ELR (cell line): ENCODE measurements around the gene USP19.

ENCODE experiments used
- DNase-seq: peaks from one replicate; pipeline ENCODE4 v3.0.0-alpha.2; 2015; ENCODE audit warnings: low read depth

USP19 gene

DNA sequence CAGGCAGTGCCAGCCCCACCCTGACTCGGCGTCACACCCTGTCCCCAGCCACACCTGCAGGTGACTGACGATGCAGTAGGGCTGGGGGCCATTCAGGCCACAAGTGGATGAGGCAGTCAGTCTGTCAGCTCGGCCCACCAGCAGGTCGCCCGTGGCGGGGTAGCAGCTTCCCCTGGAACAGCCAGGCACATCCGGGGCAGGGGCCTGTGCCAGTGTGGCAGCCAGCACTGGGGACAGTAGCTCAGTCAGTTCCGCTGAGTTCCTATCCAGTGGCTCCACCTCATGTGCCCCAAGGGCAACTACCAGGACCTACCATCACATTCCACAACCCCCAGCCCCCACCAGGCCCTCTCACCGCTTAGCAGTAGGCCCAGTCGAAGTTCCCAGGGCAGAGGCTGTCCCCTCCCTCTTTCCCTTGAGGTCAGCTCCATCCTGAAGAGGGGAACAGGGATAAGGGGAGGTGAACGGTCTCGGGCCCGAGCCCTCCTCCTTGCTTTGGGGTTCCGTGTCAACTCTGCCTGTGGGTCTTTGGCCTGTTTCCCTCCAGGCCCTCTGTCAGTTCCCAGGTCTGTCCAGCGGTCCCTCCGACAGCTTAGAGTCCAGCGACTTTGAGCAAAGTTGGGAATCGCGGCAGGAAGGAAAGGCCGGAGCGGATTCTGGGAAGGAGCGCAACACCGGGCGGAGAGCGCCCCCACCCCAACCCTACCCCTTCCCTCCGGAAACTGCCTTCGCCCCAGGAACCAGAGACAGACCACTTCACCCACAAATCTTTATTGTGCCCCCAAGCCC, 12.0 kb upstream of the USP19 start, which contains the start of gene LAMB2:
Gene LAMB2 (minus strand): TSS at position 614 of the 789 bp plus-strand sequence. CDS start 183 bp downstream, at position 431.
- DNase-seq = peak; percentile 84

DNA sequence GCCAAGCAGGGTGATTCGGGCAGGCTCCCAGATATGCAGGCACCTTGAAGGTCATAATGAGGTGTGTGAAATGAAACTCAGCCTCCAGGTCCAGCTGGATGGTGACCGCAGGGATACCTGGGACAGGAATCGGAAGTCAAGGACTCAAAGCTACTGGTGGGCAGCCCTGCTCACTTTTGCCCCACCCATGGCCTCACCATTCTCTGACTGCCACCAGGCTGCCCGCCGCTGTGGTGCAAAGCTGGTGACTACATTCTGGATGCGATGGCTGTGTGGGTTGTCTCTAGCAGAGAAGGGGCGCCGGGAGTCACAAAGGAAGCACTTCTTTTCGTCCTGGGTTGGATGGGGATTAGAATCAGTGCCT, 11.4 kb upstream of the USP19 start:
- no peak for DNase-seq

DNA sequence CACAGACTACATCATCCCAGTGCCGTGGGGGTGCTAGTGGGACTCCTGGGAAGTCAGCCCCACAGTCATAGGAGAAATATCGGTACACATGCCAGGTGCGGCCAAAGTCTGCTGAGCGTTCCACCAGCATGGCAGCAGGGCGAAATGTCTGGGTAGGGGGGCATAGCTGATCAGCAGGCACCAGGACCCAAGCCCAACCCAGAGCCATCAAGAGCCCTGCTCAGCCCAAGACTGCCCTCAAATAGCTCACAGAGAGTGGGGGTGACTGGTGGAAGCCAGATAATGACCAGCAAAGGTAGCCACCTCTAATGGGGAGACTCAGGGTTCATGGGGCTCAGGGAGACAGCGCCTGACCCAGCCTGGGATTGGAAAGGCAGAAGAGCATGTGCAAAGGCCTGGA, 11.0 kb upstream of the USP19 start:
- no peak for DNase-seq

DNA sequence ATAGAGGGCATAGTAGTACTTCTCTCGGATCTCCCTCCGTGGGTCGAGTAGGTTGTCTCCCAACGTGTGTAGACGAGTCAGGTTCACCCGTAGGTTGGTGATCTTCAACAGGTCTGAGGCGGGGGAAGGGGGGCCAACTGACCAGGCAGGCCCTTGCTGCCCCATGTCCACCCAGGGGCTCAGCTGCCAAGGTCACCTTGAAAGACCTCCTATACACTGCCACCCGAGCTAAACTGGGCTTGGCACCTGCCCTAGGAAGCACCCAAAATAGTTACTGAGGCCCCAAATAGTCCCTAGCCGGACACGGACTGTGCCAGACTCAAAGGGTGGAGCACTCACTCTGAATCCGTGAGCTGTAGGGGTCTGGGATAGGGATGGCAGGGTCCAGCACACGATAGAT, 10.4 kb upstream of the USP19 start:
- DNase-seq = no peak

DNA sequence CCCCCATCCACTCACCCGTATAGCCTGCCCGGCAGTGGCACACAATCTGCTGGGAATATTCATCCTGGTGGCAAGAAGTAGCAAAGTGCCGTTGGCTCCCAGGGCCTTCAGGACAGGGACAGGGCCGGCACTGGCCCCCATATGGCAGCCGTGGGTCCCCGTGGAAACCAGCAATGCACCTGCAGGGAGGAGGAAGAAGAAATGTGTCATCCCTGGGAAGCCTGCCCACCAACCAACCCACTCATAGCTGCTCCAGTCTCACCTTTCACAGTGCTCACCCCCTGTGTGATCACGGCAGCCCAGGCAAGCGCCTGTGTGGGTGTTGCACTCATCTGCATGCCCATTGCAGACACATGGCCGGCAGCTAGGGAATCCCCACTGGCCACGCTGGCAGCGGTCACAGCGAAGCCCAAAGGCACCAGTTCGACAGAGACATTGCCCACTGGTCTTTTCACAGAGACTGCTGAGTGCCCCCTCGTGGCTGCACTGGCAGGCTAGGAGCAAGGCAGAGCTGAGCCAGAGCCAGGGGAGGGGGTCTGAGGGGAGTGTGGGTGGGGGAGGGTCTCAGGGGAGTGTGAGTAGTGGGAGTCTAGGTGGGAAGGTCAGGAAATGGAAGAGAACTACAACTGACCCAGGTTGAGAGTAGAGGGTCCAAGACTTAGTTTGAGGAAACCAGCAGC, 4.5 kb upstream of the USP19 start:
- DNase-seq = no peak

- DNase-seq = no peak
Measured at GRCh38 chr3:49124203-49124602, 3.6 kb upstream of the USP19 start.

GRCh38 chr3:49123687-49124086, 3.1 kb upstream of the USP19 start:
- no peak for DNase-seq

DNA sequence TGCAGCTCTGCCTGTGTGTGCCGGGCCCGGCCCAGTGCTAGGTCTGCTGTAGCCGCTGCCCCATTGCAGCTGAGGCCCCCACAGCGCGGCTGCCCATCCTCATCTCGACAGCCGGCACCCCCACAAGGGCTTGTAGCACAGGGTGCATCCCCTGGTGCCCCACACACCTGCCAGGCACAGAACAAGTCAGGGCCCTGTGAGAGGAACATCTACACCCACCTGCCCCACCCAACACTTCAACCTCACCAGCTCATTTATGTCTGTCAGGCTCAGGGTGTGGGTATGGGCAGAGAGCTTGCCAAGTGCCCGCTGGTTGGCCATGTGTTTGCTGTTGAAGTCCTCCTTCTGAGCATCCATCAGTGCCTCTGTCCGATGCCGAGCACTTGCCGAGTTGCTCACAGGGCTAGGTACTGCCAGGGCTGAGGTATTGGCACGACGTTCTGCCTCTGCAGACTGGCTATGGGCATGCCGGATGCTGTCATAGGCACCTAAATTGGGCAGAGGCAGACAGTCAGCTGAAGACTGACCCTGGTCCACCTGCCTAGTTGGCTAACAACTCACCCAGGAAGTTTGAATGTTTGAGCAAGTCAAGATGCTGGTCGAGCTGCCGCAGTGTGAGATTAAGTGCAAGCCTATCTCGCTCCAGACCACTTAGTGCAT, 2.4 kb upstream of the USP19 start:
- DNase-seq = no peak

- no peak for DNase-seq
Measured at GRCh38 chr3:49122451-49122850, 1.8 kb upstream of the USP19 start.

DNA sequence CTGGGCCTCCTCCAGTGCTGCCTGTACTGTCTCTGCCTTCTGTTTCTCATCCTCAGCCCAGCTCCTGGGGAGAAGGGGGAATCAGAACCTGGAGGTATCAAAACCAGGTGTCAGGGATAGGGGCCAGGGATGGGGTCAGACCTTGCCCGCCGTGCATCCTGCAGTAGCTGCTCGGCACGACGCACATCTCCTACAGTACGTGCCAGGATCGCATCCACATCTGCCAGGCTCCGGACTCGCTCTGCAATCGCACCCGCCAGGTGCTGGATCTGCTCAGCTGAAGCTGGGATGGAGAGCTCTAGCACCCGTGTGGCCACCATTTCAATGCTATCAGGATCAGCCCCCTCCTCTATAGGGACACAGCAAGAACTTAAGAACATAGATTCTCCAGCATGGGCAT, 1.4 kb upstream of the USP19 start:
- DNase-seq = no peak

DNA sequence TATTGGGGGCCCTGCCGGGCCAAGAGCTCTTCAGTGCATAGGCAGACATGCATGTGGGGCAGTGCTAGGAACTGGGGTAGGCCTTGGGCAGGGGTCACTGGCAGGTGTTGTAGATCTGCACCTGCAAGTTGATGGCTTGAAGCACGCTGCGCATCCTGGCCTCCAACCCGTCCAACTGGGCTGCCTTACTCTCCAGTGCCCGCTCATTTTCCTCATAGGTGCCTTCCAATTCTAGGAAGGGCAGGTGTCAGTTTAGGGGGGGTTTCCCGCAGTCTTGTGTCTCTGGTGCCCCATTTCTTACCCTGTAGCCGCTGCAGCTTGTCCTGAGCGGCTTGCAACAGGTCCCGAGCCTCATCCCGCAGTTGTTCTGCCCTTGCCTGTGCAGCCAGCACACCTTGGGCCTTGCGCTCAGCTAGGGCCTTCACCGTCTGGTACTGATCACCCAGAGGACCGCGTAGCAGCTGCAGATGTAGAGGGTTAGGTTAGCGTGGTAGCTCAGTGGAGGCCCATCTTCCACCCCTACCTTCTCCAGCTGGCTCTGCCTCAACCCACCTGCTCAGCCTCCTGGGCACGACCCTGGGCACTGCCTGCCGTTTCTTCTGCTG, 611 bp upstream of the USP19 start:
- DNase-seq = no peak

DNA sequence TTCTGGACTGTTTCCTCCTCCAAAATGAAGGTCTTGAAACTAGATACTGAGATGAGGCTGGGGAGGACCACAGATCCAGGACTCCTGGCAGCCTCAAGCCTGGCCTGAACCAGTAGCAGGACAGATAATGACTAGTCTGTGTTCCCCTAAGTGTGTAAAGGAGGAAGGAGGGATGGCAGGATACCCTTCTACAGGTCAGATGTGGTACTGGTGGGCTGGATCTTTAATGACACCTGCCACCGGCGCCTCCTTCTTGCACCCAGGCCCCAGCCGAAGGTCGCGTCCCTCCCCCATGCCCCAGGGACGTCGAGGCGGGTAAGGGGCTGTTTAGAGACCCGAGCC, 556 bp downstream of the USP19 start:
- DNase-seq = peak; percentile 29

- peak; percentile 45 for DNase-seq
Measured at GRCh38 chr3:49119439-49119838, 1.2 kb downstream of the USP19 start.

- DNase-seq = no peak
Measured at GRCh38 chr3:49119036-49119435, 1.6 kb downstream of the USP19 start.

DNA sequence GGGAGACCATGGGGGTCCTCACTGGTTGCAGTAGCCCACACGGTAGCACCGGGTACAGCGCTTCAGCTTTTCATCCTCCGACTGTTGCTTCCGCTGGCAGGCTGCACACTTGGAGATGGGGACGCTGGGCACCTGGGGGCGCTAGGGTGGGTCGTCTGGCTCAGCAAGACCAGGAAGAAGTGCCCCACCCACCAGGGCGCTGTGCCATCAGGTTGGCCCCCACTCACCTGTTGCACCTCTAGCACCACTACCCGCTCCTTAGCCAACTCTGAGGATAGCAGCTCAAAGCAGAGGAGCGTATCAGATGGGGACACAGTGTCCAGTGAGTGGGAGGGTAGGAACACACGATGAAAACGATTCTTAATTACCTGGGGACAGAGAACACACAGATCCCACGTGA, 8.4 kb downstream of the USP19 start:
- DNase-seq = no peak

DNA sequence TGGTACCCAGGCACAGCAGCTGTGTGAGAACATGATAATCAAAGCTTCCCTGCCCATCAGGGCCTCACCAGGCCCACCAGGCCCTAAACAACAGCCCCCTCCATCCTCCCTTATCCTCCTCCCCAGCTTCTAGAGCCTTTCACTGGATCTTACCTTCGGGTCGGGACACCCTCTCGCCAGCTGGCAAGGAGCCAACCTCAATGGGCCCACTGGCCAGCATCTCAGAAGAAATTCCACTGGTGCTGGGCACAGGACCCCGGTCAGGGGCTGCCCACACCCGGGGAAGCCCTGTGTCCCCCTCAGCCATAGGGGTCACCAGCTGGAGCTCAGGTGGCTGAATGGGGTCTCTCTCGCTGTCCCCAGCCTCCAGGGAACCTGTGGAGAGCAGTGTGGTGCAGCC, 9.3 kb downstream of the USP19 start:
- DNase-seq = no peak

DNA sequence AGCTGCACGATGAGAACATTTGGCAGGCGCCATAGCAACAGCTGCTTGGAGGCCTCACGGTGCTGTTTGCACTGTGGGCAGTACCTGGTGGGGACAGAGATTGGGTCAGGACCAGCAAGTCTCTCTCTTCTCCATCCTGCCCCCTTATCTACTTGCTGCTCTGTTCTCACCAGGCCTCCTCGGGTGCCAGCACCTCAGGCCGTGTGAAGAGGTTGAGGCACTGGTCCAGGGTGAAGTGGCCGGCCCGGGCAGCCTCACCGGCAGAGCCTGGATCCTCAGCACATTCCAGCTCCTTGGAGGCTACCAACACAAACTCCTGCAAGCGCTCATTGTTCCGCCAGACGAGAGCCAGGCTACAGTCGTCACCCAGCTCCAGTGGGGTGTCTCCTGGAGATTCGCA, 9.8 kb downstream of the USP19 start:
- DNase-seq = no peak

GRCh38 chr3:49108346-49108745, 12.3 kb downstream of the USP19 start:
- DNase-seq = no peak

DNA sequence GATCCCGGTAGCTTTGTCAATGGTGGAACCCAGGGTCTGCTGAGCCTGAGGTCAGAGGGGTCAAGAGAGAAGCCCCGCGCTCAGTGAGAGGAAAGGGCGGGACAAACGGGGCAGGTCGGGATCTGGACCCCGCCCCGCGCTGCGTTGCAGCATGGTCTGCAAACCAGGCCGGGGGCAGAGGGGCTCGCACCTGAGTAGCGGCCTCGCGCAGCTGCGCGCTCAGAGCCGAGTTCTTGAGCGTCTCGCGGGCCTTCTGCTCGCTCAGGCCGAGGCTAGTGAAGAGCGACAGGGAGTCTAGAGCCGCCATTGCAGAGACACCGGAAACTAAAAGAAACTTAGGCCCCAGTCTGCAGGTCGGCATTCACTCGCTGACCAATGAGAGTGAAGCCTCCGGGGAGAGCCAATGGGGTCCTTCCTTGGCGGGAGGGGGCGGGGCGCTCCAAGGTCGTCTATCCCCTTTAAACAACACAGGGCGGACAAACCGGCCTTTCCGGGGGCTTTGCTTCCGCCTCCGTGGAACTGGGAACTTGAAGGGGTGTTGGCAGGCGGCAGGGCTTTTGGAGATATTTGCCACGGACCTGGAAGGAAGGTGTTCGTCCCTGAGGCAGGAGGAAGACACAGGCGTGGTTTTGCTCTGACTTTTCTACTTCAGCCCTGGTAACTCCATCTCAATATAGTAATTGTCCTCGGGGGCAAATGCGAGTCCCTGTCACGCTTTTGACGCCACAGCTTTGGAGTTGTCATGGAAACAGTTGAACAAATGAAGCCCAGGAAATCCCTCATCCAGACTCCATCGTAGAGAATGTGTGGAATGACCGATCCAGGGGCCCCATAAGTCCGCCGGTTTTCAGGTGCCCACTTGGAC, 16.0 kb downstream of the USP19 start, which contains the start of gene QARS1:
Gene QARS1 (minus strand): TSS at position 331 of the 865 bp plus-strand sequence. CDS start 24 bp downstream, at position 307.
- DNase-seq = peak; percentile 93

DNA sequence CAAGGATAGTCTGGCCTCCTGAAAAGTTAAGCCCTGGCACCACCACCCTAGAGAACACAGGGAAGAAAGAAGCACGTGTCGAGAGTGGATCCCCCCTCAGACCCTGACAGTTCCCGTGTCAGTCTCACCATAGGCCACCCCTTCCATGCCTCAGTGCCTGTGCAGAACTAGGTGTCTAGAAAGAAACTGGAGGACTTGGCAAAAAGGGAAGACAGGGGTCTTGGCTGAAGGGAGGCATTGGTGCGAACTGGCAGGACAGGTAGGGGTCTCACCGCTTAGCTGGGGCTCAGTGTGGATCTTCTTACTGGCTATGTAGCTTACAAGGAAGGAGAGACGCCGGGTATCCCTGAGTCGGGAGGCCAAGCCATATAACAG, 16.6 kb downstream of the USP19 start:
- DNase-seq = no peak

GRCh38 chr3:49100046-49100615, 20.5 kb downstream of the USP19 start:
- no peak for DNase-seq
